HG03432 (cell line): ENCODE measurements around the gene CMPK2.
A peak's percentile ranks its signal among the peaks of the same experiment; 100 is the strongest.
"Not testable (repeated sequence)": the region's sequence is repeated elsewhere in the genome, so short reads cannot be mapped to it uniquely, and the experiment has no call there.

Source experiments
- ATAC-seq: cut with Tn5 transposase; IDR thresholded peaks from one replicate; pipeline ENCODE4 v1.9.1; 2021; ENCODE audit warnings: mild to moderate bottlenecking, moderate library complexity; ENCODE audit not compliant: unreplicated experiment

CMPK2 gene

DNA sequence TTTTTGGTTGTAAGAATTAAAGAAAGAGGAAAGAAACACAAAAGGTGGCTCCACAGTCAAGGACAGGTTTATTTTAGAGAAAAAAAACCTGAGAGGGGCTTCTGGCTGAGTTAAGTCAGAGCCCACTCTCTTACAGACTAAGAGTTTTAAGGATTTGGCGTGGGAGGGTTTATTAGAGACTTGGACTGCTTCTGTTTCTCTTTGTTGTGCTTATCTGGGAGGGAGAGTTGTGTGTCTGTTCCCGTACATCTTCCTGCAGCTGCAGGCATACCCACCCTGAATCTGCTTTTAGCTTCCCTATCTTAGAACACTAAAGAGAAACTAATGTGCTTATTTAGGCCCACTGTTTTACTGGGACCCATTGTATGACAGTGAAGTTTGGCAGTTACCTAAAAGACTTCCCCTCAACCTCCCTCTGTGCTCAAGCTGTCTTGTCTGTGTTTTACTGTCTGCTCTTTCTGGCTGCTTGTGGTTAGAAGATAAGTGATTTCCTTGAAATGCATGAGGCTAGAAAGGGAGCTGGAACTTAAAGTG lies 14.6 kb upstream of the CMPK2 start:
- no peak for ATAC-seq

GRCh38 chr2:6879011-6879410 lies 13.3 kb upstream of the CMPK2 start:
- ATAC-seq = no peak

GRCh38 chr2:6878549-6878948 lies 12.8 kb upstream of the CMPK2 start:
- ATAC-seq = no peak

GRCh38 chr2:6877402-6878304 lies 11.9 kb upstream of the CMPK2 start, which contains the start of gene RSAD2:
Gene RSAD2 (plus strand): TSS chr2:6877777. CDS start chr2:6877801, 24 bp downstream.
- peak; percentile 85 for ATAC-seq

DNA sequence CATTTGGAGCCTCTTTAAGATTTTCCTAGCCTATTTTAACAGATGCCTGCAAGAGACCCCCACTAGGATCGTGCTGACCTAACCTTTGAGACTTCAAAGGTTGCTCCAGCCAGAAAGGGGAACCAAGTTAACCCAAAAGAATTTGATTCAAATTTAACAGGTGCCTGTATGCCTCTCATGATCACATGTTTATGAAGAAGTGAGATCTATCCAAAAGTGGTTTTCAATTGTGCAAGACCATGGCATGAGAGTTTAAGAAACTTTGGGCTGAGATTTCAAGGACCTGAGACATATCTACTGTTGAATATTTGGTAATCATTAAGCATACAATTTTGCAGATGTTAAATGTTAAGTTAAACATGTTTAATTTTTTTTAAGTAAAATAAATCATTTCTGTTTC lies 10.6 kb upstream of the CMPK2 start:
- no peak for ATAC-seq

- no peak for ATAC-seq
Observed at GRCh38 chr2:6874032-6874431, 8.3 kb upstream of the CMPK2 start.

GRCh38 chr2:6872394-6872793 lies 6.7 kb upstream of the CMPK2 start:
- ATAC-seq = no peak

DNA sequence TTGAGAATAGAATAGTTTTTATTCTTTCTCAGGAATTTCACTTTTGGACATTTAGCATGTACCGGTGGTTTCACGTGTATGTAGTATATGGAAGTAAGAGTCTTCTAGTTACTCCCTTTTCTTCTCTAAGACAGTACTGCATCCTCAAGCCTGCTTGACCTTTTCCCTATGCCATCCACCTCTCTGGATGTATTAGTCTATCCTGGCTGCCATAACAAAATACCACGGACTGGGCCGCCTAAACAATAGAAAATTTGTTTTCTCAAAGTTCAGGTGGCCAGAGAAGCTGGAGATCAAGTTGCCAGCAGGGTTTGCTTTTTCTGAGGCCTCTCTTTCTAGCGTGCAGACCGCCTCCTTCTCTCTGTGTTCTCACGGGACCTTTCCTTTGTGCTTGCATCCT lies 1.3 kb upstream of the CMPK2 start:
- no peak for ATAC-seq

DNA sequence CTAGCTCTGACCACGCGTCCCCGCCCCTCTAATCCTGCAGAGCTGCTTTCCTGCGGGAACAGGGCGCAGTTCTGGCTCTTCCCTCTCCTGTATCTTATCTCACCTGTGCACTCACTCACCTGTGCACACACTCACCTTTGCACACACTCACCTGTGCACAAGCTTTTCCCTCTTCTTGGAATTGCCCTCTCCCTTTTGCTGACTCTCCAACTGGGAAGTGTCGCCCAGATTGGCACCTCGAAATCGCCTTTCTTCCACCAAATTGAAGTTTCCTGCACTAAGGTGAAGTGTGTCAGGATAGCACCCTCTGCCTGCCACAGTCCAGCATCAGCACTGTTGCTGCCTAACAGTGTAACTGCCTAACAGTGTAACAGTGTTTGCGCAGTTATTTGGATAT lies 566 bp upstream of the CMPK2 start:
- ATAC-seq = peak; percentile 38

GRCh38 chr2:6864923-6865345 lies 773 bp downstream of the CMPK2 start:
- ATAC-seq = peak; percentile 28

GRCh38 chr2:6864231-6864754 lies 1.4 kb downstream of the CMPK2 start:
- ATAC-seq = no peak

- no peak for ATAC-seq
Observed at GRCh38 chr2:6863792-6864191, 1.9 kb downstream of the CMPK2 start.

DNA sequence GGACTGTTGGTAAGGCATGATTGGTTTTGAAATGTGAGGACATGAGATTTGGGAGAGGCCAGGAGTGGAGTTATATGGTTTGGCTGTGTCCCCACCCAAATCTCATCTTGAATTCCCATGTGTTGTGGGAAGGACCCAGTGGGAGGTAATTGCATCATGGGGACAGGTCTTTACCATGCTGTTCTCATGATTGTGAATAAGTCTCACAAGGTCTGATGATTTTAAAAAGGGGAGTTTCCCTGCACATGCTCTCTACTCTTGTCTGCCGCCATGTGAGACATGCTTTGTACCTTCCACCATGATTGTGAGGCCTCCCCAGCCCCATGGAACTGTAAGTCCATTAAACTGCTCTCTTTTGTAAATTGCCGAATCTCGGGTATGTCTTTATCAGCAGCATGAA lies 5.4 kb downstream of the CMPK2 start:
- ATAC-seq = no peak

DNA sequence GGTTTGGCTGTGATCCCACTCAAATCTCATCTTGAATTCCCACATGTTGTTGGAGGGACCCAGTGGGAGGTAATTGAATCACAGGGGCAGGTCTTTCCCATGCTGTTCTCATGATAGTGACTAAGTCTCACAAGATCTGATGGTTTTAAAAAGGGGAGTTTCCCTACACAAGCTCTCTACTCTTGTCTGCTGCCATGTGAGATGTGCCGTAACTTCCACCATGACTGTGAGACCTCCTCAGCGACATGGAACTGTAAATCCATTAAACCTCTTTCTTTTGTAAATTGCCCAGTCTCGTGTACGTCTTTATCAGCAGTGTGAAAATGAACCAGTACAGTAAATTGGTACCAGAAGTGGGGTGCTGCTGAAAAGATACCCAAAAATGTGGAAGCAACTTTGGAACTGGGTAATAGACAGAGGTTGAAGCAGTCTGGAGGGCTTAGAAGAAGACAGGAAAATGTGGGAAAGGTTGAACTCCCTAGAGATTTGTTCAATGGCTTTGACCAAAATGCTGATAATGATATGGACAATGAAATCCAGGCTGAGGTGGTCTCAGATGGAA lies 7.2 kb downstream of the CMPK2 start:
- not testable (repeated sequence) for ATAC-seq

- ATAC-seq = no peak
Observed at GRCh38 chr2:6856548-6856920, 9.2 kb downstream of the CMPK2 start.

GRCh38 chr2:6855860-6856547 lies 9.7 kb downstream of the CMPK2 start:
- no peak for ATAC-seq

- ATAC-seq = no peak
Observed at GRCh38 chr2:6854416-6854815, 11.3 kb downstream of the CMPK2 start.

DNA sequence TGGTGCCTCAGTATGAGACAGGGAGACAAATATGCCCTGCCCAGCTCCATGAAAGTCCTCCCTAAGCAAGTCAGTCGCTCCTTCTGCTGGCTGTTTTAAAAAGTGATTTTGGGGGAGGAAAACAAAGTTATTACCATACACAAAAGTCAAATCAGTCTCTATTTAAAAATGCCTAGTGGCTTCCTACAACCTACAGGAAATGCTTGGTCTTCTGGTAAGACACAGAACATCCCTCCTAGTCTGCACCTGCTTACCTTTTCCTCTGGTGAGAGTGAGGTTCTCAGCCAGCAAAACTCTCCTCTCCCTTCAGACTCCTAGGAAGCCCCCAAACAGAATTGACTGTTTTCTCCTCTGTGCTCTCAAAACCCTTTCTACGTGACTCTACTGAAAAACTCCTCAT lies 13.5 kb downstream of the CMPK2 start:
- no peak for ATAC-seq

GRCh38 chr2:6846967-6847681 lies 18.6 kb downstream of the CMPK2 start:
- no peak for ATAC-seq

DNA sequence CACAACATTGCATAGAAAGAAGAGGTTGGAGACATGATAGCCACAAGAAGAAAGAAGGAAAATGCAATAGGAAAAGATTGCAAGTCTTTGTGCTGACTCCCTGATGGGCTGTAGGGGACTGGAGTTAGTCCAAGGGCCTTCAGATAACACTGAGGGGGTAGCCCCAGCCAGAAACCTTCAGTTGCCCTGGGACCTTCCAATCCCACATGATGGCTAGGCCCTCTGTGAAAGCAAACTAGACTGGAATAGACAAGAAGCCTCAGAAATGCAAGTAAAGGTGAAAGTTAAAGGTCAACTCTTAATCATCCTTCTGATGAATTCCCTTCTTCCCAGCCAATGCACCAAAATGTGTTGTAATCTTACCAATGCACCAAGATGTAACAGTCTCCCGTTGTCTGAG lies 19.2 kb downstream of the CMPK2 start:
- ATAC-seq = no peak

DNA sequence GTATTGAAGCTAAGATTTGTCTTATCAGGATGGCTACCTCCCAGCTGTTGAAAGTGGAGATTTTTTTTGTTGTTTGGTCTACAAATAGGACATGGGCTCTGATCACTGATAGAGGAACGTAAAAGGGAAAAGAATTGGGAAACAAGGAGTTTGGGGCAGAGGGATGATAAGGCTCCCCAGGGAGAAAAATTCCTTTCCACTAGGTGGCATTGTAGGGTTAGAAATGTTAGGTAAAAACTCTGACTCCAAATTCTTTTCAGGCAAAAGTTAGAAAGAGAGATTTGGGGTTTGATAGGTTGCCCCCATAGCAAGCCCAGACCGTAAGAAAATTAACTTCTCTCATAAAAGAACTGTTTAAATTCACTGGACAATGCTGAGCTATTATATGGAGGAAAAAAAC lies 19.8 kb downstream of the CMPK2 start:
- no peak for ATAC-seq
